T-helper 17 cell (primary cell): Measurements from ENCODE around the gene NFATC1. TPM values are rescaled to one million over a fixed set of nuclear protein-coding genes. Genes with fewer than 3 reads are reported as not detected.
A peak's percentile ranks its signal among the peaks of the same experiment; 100 is the strongest.

Experiments
- ATAC-seq: fragments of 150-1000 bp; cut with Tn5 transposase; 2 replicates; pipeline ENCODE4 v1.10.0; 2021; ENCODE audit warnings: mild to moderate bottlenecking, moderate library complexity
- DNase-seq, 3 donors: peaks; one replicate each; pipeline versions ENCODE4 v3.0.0 to v3.0.0-alpha.2; 2020 to 2021
- H3K9me3 ChIP-seq: one replicate; pipeline ENCODE4 v1.7.0; 2013; ENCODE audit warnings: low read length, mild to moderate bottlenecking; ENCODE audit not compliant: control insufficient read depth, poor library complexity, severe bottlenecking
- H3K27ac Mint-ChIP-seq: one replicate; pipeline ENCODE4 v1.8.0; 2022; ENCODE audit warnings: mild to moderate bottlenecking, moderate library complexity, mixed read lengths
- H3K27me3 Mint-ChIP-seq: one replicate; pipeline ENCODE4 v1.8.0; 2022; ENCODE audit warnings: mixed read lengths
- H3K36me3 Mint-ChIP-seq: one replicate; pipeline ENCODE4 v1.8.0; 2022; ENCODE audit warnings: low read depth, mixed read lengths
- H3K4me1 Mint-ChIP-seq: one replicate; pipeline ENCODE4 v1.8.0; 2022; ENCODE audit warnings: mild to moderate bottlenecking, mixed read lengths
- H3K4me3 Mint-ChIP-seq: one replicate; pipeline ENCODE4 v1.8.0; 2022; ENCODE audit warnings: mild to moderate bottlenecking, moderate library complexity, mixed read lengths
- total RNA-seq, 4 donors: library from RNA in 2 of 4; stranded (reverse) in 2 of 4; gene quantifications; one replicate each; pipeline ENCODE4 v1.2.3 and lab custom pipeline; 2022 to 2026

NFATC1 gene
- total RNA-seq, 2 donors from 2014 or later, result 73.4 to 77.8 TPM

- Mint-ChIP-seq H3K36me3 (no peaks in the 10 kb centered on the region), H3K27me3 (no peaks in the 10 kb centered on the region), H3K4me1 (peaks cover 8% of the 10 kb centered on the region), H3K4me3 (peak overlapping the region; percentile 63), H3K27ac (peak overlapping the region; percentile 79)
- ATAC-seq (peak; percentile 44), DNase-seq (no peak)
- no peaks in the 10 kb centered on the region for H3K9me3 ChIP-seq
Measured at GRCh38 chr18:79465392-79465991, 69.8 kb downstream of the NFATC1 start.

GRCh38 chr18:79466591-79466990, 70.9 kb downstream of the NFATC1 start:
- H3K9me3 ChIP-seq, result no peaks in the 10 kb centered on the region
- Mint-ChIP-seq H3K27me3 (no peaks in the 10 kb centered on the region), H3K36me3 (no peaks in the 10 kb centered on the region), H3K27ac (peak overlapping the region; percentile 79), H3K4me3 (peak overlapping the region; percentile 45), H3K4me1 (peaks cover 8% of the 10 kb centered on the region)
- DNase-seq (no peak), ATAC-seq (peak; percentile 40)

- DNase-seq, result no peak
- peak overlapping the region; percentile 79 for H3K27ac Mint-ChIP-seq
- no peaks in the 10 kb centered on the region for H3K9me3 ChIP-seq
- H3K4me3 Mint-ChIP-seq, result no peak overlapping the region
- peaks cover 6% of the 10 kb centered on the region for H3K4me1 Mint-ChIP-seq
- no peaks in the 10 kb centered on the region for H3K27me3 Mint-ChIP-seq
- H3K36me3 Mint-ChIP-seq, result no peaks in the 10 kb centered on the region
- no peak for ATAC-seq
Measured at GRCh38 chr18:79467126-79467525, 71.4 kb downstream of the NFATC1 start.

DNA sequence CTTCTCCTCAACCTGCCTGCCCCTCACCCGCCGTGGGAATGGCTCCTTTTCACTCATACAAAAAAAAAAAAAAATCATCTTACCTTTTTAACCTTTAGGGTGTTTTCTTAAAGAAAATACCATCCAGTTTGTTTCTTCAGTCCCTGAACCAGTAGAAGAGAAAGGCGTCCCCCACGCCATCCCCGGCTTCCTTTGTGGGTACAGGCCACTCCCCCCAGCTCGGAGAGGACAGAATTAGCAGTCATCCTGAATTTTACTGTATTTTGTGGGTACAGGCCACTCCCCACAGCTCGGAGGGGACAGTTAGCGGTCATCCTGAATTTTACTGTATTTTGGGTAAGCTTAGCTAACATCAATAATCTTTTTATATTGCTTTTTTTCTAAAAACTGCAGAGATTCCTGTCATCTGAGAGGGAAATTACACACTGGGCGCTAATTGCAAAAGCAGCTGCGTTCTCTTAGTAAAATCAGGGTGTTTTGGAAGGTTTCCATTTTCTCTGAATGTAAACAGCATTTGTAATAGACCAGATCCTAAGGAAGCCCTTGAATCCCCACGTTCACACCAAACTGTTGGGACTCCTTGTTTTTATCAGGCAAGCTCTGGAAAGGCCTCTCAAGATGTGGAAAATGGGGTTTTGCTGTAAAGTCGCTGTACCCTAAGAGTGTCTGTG, 72.5 kb downstream of the NFATC1 start:
- Mint-ChIP-seq H3K4me3 (no peak overlapping the region), H3K36me3 (no peaks in the 10 kb centered on the region), H3K27ac (no peak overlapping the region), H3K4me1 (peaks cover 5% of the 10 kb centered on the region), H3K27me3 (no peaks in the 10 kb centered on the region)
- no peaks in the 10 kb centered on the region for H3K9me3 ChIP-seq
- ATAC-seq (no peak), DNase-seq (no peak)

DNA sequence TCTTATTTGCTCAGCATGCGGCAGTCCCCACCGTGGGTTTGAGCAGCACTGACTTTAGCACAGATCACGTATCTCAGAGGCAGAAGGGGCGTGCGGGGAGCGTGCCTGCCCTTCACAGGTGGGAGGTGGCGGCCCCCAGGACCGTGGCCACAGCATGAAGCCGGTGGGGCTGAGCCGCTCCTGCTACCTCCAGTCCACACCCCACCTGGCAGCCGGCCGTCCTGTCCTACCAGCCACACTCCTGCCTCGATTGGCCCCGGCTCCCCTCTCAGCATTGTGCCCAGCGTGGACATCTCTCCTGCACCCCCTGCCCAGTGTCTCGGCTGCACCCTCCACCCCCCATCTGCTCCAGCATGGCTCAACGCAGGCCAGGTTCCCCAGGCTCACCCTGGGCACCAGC, 73.6 kb downstream of the NFATC1 start:
- ATAC-seq (no peak), DNase-seq (no peak)
- peaks cover 5% of the 10 kb centered on the region for H3K4me1 Mint-ChIP-seq
- H3K27ac Mint-ChIP-seq, result peak overlapping the region; percentile 63
- H3K36me3 Mint-ChIP-seq, result no peaks in the 10 kb centered on the region
- H3K4me3 Mint-ChIP-seq, result peak overlapping the region; percentile 28
- H3K9me3 ChIP-seq, result no peaks in the 10 kb centered on the region
- no peaks in the 10 kb centered on the region for H3K27me3 Mint-ChIP-seq

DNA sequence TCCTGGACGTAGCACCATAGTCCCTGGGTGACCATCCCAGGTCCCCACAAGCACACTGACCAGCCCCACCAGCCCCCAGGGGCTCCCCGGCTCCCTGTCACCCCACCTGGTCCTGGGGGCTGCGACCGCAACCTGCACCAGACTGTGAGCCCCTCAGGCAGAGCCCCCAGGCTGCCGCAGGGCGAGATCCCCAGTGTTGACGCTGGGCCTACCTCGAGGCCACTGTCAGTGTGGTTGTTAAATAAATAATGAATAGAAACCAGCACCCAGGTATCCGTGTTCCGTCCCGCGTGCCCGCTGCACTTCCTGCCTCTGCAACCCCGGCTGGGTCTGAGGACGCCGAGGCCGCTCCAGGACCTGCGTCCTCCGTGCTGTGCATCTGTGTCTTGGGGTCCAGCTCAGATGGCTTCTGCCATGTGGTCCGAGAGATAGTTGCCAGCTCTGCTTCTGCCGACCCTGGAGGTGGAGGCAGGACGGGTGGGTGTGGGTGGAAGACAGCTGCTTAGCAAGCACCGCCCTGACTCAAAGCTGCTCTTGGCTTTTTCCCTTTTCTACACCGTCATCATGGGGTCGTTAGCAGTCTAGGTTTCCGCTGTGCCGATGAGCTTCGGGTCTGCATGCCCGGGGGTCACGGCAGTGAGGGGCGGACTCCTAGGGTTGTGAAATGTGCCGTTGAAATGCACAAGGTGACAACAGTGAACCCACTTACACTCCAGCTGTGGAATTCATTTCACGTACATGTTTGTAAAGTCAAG, 74.2 kb downstream of the NFATC1 start:
- DNase-seq, result no peak
- Mint-ChIP-seq H3K4me1 (peaks cover 4% of the 10 kb centered on the region), H3K36me3 (no peaks in the 10 kb centered on the region), H3K27ac (peak overlapping the region; percentile 63), H3K4me3 (peak overlapping the region; percentile 28), H3K27me3 (no peaks in the 10 kb centered on the region)
- no peak for ATAC-seq
- no peaks in the 10 kb centered on the region for H3K9me3 ChIP-seq

DNA sequence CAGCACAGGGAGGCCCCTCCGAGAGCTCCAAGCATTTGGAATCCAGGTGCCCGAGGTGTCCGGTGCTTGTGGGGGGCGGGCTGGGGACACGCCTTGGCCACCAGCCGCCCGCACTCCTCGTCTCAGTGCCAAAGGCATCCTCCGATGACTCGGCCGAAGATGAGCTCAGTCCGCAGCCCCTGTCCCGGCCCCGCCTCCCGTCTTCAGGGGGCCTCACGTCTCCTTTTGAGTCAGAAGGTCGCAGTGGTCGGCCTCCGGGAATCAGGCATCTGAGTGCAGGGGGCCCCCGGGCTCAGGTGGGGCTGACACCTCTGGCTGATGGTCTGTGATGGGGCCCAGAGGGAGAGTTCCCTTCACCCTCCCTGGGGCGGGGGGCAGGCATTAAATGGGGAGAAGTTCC, 74.8 kb downstream of the NFATC1 start:
- Mint-ChIP-seq H3K4me1 (peaks cover 1% of the 10 kb centered on the region), H3K27me3 (no peaks in the 10 kb centered on the region), H3K27ac (peak overlapping the region; percentile 45), H3K4me3 (no peak overlapping the region), H3K36me3 (no peaks in the 10 kb centered on the region)
- DNase-seq (no peak), ATAC-seq (no peak)
- no peaks in the 10 kb centered on the region for H3K9me3 ChIP-seq

- H3K27me3 Mint-ChIP-seq, result no peaks in the 10 kb centered on the region
- no peak overlapping the region for H3K4me3 Mint-ChIP-seq
- H3K36me3 Mint-ChIP-seq, result no peaks in the 10 kb centered on the region
- DNase-seq, result no peak
- H3K9me3 ChIP-seq, result no peaks in the 10 kb centered on the region
- ATAC-seq, result no peak
- peak overlapping the region; percentile 45 for H3K27ac Mint-ChIP-seq
- no peaks in the 10 kb centered on the region for H3K4me1 Mint-ChIP-seq
Measured at GRCh38 chr18:79471046-79471445, 75.3 kb downstream of the NFATC1 start.

GRCh38 chr18:79471597-79471996, 75.9 kb downstream of the NFATC1 start:
- ATAC-seq, result no peak
- Mint-ChIP-seq H3K36me3 (no peaks in the 10 kb centered on the region), H3K4me1 (no peaks in the 10 kb centered on the region), H3K27me3 (no peaks in the 10 kb centered on the region), H3K4me3 (no peak overlapping the region), H3K27ac (no peak overlapping the region)
- no peak for DNase-seq
- no peaks in the 10 kb centered on the region for H3K9me3 ChIP-seq

DNA sequence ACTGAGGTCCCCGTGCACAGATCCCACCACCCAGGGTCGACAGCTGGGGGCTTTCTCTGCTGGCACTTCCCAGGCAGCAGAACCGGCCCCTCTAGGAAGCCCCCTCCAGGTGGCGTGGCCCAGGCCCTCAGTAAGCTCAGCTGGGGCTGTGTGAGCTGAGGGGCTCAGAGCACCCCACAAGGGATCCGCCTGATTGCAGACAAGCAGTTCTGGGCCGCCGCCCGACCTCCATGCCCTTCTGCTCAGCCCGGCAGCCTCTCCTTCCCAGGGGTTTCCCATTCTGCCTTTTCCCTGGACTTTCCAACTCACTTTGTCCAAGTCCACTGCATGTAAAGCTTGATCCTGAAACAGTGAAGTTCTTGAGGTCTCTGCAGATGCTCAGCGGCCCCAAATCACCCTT, 76.4 kb downstream of the NFATC1 start:
- no peak for DNase-seq
- Mint-ChIP-seq H3K4me1 (peaks cover under 1% of the 10 kb centered on the region), H3K36me3 (no peaks in the 10 kb centered on the region), H3K4me3 (no peak overlapping the region), H3K27me3 (no peaks in the 10 kb centered on the region), H3K27ac (no peak overlapping the region)
- no peak for ATAC-seq
- no peaks in the 10 kb centered on the region for H3K9me3 ChIP-seq

- Mint-ChIP-seq H3K36me3 (no peaks in the 10 kb centered on the region), H3K27me3 (no peaks in the 10 kb centered on the region), H3K4me3 (no peak overlapping the region), H3K4me1 (peaks cover 2% of the 10 kb centered on the region), H3K27ac (peak overlapping the region; percentile 84)
- H3K9me3 ChIP-seq, result no peaks in the 10 kb centered on the region
- no peak for ATAC-seq
- DNase-seq, result no peak
Measured at GRCh38 chr18:79472946-79473345, 77.2 kb downstream of the NFATC1 start.

DNA sequence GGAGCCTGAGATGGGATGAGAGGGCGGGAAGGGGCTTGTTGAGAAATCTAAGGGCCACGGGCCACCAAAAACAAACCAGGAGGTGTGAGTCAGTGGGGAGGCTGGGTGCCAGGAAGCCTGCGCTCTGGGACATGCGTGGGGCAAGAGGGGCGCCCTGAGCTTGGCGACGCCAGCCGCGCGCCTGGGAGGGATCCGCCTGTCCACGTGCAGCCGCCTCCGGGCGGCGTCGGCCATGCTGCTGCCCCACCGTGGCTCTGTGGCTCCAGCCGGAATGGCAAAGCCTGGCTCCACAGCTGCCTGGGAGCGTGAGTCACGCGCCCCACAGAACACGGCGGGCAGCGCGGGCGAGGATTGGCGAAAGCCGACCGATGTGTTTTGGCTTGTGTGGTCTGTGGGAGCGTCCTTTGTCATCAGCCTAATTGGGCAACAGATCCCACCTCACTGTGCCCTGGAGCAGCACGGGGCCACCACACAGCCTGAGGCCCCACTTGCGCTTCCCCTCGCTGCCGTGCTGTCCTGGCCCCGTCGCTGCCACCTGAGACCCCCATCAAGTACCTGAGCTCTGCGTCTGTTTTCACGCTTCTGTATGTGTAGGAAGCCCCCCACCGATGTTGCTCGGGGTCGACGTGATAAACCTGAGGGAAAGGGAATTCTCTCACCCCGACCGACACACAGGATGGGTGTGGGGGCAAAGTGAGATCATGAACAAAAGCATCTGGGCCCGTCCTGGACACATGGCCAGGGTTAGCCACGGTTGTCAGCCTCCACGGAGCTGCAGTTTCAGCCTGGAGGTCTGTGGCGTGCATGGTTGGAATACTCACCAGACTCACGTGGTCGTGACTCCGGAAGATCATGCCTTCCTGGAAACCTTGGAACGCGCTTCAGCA, 80.5 kb downstream of the NFATC1 start:
- no peak for ATAC-seq
- Mint-ChIP-seq H3K4me1 (peaks cover 2% of the 10 kb centered on the region), H3K4me3 (no peak overlapping the region), H3K36me3 (no peaks in the 10 kb centered on the region), H3K27me3 (no peaks in the 10 kb centered on the region), H3K27ac (no peak overlapping the region)
- H3K9me3 ChIP-seq, result no peaks in the 10 kb centered on the region
- DNase-seq, result peak in 1 of 3 donors; percentile 9
